Karpas-422 (cell line): ENCODE data around the gene ADAMTS17. TPM values are rescaled to one million over a fixed set of nuclear protein-coding genes. Genes with fewer than 3 reads are reported as not detected.

Source experiments
- DNase-seq: peaks from one replicate; pipeline ENCODE4 v3.0.0-alpha.2; 2015
- H2AFZ ChIP-seq: fragments of 200-600 bp; sonication (generic); 2 replicates; pipeline ENCODE4 v1.6.1; 2014; ENCODE audit warnings: antibody characterized with exemption, low read length, mixed read lengths
- H3K27ac ChIP-seq: fragments of 200-600 bp; sonication (generic); 2 replicates; pipeline ENCODE4 v1.5.1; 2014; ENCODE audit warnings: mild to moderate bottlenecking, low read length, moderate library complexity
- H3K27me3 ChIP-seq: fragments of 200-600 bp; sonication (generic); 2 replicates; pipeline ENCODE4 v1.6.1; 2014; ENCODE audit warnings: low read length, mixed read lengths
- H3K36me3 ChIP-seq: fragments of 200-600 bp; sonication (generic); 2 replicates; pipeline ENCODE4 v1.6.1; 2014; ENCODE audit warnings: low read length, mixed read lengths; ENCODE audit not compliant: insufficient read depth
- H3K4me1 ChIP-seq: fragments of 200-600 bp; sonication (generic); 2 replicates; pipeline ENCODE4 v1.6.1; 2014; ENCODE audit warnings: mild to moderate bottlenecking, low read length, mixed read lengths
- H3K4me2 ChIP-seq: fragments of 200-600 bp; sonication (generic); 2 replicates; pipeline ENCODE4 v1.6.1; 2014; ENCODE audit warnings: low read length, low read depth, mild to moderate bottlenecking; ENCODE audit not compliant: poor library complexity, severe bottlenecking
- H3K4me3 ChIP-seq: fragments of 200-600 bp; sonication (generic); 2 replicates; pipeline ENCODE4 v1.5.1; 2014; ENCODE audit warnings: mild to moderate bottlenecking, antibody characterized with exemption, low read length, mixed read lengths
- H3K79me2 ChIP-seq: fragments of 200-600 bp; sonication (generic); 2 replicates; pipeline ENCODE4 v1.6.1; 2014; ENCODE audit warnings: mild to moderate bottlenecking, low read length, mixed read lengths
- H3K9ac ChIP-seq: fragments of 200-600 bp; sonication (generic); 2 replicates; pipeline ENCODE4 v1.6.0; 2014; ENCODE audit warnings: low read length
- H3K9me2 ChIP-seq: fragments of 200-600 bp; sonication (generic), shearing (Covaris generic); replicated peaks from 2 replicates; pipeline ENCODE4 v1.6.0; 2014; ENCODE audit warnings: mild to moderate bottlenecking, low read length, moderate library complexity; ENCODE audit not compliant: insufficient read depth
- H3K9me3 ChIP-seq: fragments of 300-700, 200-600 bp; sonication (generic); 2 replicates; pipeline ENCODE4 v1.6.1; 2014; ENCODE audit warnings: low read length, mixed read lengths
- H4K20me1 ChIP-seq: fragments of 200-600 bp; sonication (generic); 2 replicates; pipeline ENCODE4 v1.6.1; 2014; ENCODE audit warnings: mild to moderate bottlenecking, antibody characterized with exemption, low read length, low read depth; ENCODE audit not compliant: insufficient read depth
- total RNA-seq: library from RNA; depleted of rRNA; stranded (reverse); fragments of >200 nt; shearing (Covaris generic); gene quantifications from 2 replicates; pipeline ENCODE4 v1.2.3, GENCODE V29; 2014; ENCODE audit warnings: low replicate concordance

Gene ADAMTS17
- total RNA-seq, 1 experiment from 2014 or later, result not detected

GRCh38 chr15:100215843-100216169, 126.0 kb downstream of the ADAMTS17 start:
- Histone ChIP-seq H3K4me1 (no peaks in the 10 kb centered on the region), H3K9me2 (no peaks in the 10 kb centered on the region), H3K4me3 (no peak overlapping the region), H3K27ac (no peak overlapping the region), H3K9ac (no peak overlapping the region), H3K4me2 (no peak overlapping the region), H3K27me3 (no peaks in the 10 kb centered on the region), H3K9me3 (no peaks in the 10 kb centered on the region), H3K36me3 (no peaks in the 10 kb centered on the region), H2AFZ (no peak overlapping the region), H3K79me2 (no peaks in the 10 kb centered on the region), H4K20me1 (no peaks in the 10 kb centered on the region)
- DNase-seq, result no peak

GRCh38 chr15:100215031-100215842, 126.5 kb downstream of the ADAMTS17 start:
- Histone ChIP-seq H3K9me2 (no peaks in the 10 kb centered on the region), H3K79me2 (no peaks in the 10 kb centered on the region), H3K9ac (no peak overlapping the region), H3K4me3 (no peak overlapping the region), H2AFZ (no peak overlapping the region), H3K36me3 (no peaks in the 10 kb centered on the region), H3K27me3 (no peaks in the 10 kb centered on the region), H3K9me3 (no peaks in the 10 kb centered on the region), H3K4me1 (no peaks in the 10 kb centered on the region), H3K27ac (no peak overlapping the region), H4K20me1 (no peaks in the 10 kb centered on the region), H3K4me2 (no peak overlapping the region)
- no peak for DNase-seq

- Histone ChIP-seq H3K4me3 (no peak overlapping the region), H3K9ac (no peak overlapping the region), H3K9me3 (no peaks in the 10 kb centered on the region), H3K36me3 (no peaks in the 10 kb centered on the region), H4K20me1 (no peaks in the 10 kb centered on the region), H3K27me3 (no peaks in the 10 kb centered on the region), H3K27ac (no peak overlapping the region), H3K9me2 (no peaks in the 10 kb centered on the region), H3K4me2 (no peak overlapping the region), H3K4me1 (no peaks in the 10 kb centered on the region), H3K79me2 (no peaks in the 10 kb centered on the region), H2AFZ (no peak overlapping the region)
- no peak for DNase-seq
These were observed 129.6 kb downstream of the ADAMTS17 start for GRCh38 chr15:100211855-100212850.

- H3K9me3 ChIP-seq, result no peaks in the 10 kb centered on the region
- no peak overlapping the region for H3K4me2 ChIP-seq
- no peaks in the 10 kb centered on the region for H4K20me1 ChIP-seq
- no peaks in the 10 kb centered on the region for H3K27me3 ChIP-seq
- H3K4me1 ChIP-seq, result no peaks in the 10 kb centered on the region
- no peaks in the 10 kb centered on the region for H3K79me2 ChIP-seq
- no peak overlapping the region for H3K9ac ChIP-seq
- DNase-seq, result no peak
- H3K36me3 ChIP-seq, result no peaks in the 10 kb centered on the region
- H2AFZ ChIP-seq, result no peak overlapping the region
- H3K4me3 ChIP-seq, result no peak overlapping the region
- H3K27ac ChIP-seq, result no peak overlapping the region
- no peaks in the 10 kb centered on the region for H3K9me2 ChIP-seq
These were observed 131.4 kb downstream of the ADAMTS17 start for GRCh38 chr15:100210338-100210737.

GRCh38 chr15:100208921-100209603, 132.7 kb downstream of the ADAMTS17 start:
- H3K9me2 ChIP-seq, result no peaks in the 10 kb centered on the region
- no peaks in the 10 kb centered on the region for H3K4me1 ChIP-seq
- no peak for DNase-seq
- no peaks in the 10 kb centered on the region for H3K79me2 ChIP-seq
- H3K27ac ChIP-seq, result no peak overlapping the region
- no peaks in the 10 kb centered on the region for H3K27me3 ChIP-seq
- no peaks in the 10 kb centered on the region for H3K36me3 ChIP-seq
- H4K20me1 ChIP-seq, result no peaks in the 10 kb centered on the region
- no peak overlapping the region for H3K9ac ChIP-seq
- H2AFZ ChIP-seq, result no peak overlapping the region
- no peak overlapping the region for H3K4me2 ChIP-seq
- no peak overlapping the region for H3K4me3 ChIP-seq
- H3K9me3 ChIP-seq, result no peaks in the 10 kb centered on the region

- Histone ChIP-seq H4K20me1 (no peaks in the 10 kb centered on the region), H3K27ac (no peak overlapping the region), H2AFZ (no peak overlapping the region), H3K4me3 (no peak overlapping the region), H3K36me3 (no peaks in the 10 kb centered on the region), H3K79me2 (no peaks in the 10 kb centered on the region), H3K9me2 (no peaks in the 10 kb centered on the region), H3K4me1 (no peaks in the 10 kb centered on the region), H3K9me3 (no peaks in the 10 kb centered on the region), H3K4me2 (no peak overlapping the region), H3K9ac (no peak overlapping the region), H3K27me3 (no peaks in the 10 kb centered on the region)
- DNase-seq, result no peak
These were observed 134.7 kb downstream of the ADAMTS17 start for GRCh38 chr15:100207053-100207452.

- Histone ChIP-seq H3K79me2 (no peaks in the 10 kb centered on the region), H3K27ac (no peak overlapping the region), H4K20me1 (no peaks in the 10 kb centered on the region), H3K4me3 (no peak overlapping the region), H3K27me3 (no peaks in the 10 kb centered on the region), H3K9ac (no peak overlapping the region), H2AFZ (no peak overlapping the region), H3K36me3 (no peaks in the 10 kb centered on the region), H3K4me1 (no peaks in the 10 kb centered on the region), H3K4me2 (no peak overlapping the region), H3K9me2 (no peaks in the 10 kb centered on the region), H3K9me3 (no peaks in the 10 kb centered on the region)
- no peak for DNase-seq
These were observed 135.1 kb downstream of the ADAMTS17 start for GRCh38 chr15:100206643-100207042.
